Loucy (cell line): ENCODE measurements around the gene JAZF1.

Experiments
- H2AFZ ChIP-seq: fragments of 200-600 bp; sonication (generic); 2 replicates; pipeline ENCODE4 v1.6.0; 2016; ENCODE audit warnings: antibody characterized with exemption, mild to moderate bottlenecking, low read length, moderate library complexity
- H3F3A ChIP-seq: fragments of 200-600 bp; 2 replicates; pipeline ENCODE4 v1.6.0; 2016; ENCODE audit warnings: antibody characterized with exemption, low read depth, mild to moderate bottlenecking
- H3K27me3 ChIP-seq: fragments of 200-600 bp; sonication (generic); 2 replicates; pipeline ENCODE4 v1.6.1; 2014; ENCODE audit warnings: low read length, mild to moderate bottlenecking; ENCODE audit not compliant: insufficient read depth, poor library complexity, severe bottlenecking
- H3K36me3 ChIP-seq: fragments of 200-600 bp; sonication (generic); 2 replicates; pipeline ENCODE4 v1.6.1; 2016; ENCODE audit warnings: low read length; ENCODE audit not compliant: insufficient read depth
- H3K4me1 ChIP-seq: fragments of 200-600 bp; sonication (generic); 2 replicates; pipeline ENCODE4 v1.5.1; 2014; ENCODE audit warnings: low read length, mild to moderate bottlenecking; ENCODE audit not compliant: insufficient read depth, poor library complexity, severe bottlenecking
- H3K4me2 ChIP-seq: fragments of 200-600 bp; sonication (generic); 2 replicates; pipeline ENCODE4 v1.6.0; 2014; ENCODE audit warnings: antibody characterized with exemption, low read length, low read depth, mild to moderate bottlenecking; ENCODE audit not compliant: poor library complexity, severe bottlenecking
- H3K4me3 ChIP-seq: fragments of 200-600 bp; sonication (generic); 2 replicates; pipeline ENCODE4 v1.5.1; 2014; ENCODE audit warnings: low read length, mild to moderate bottlenecking, mixed read lengths; ENCODE audit not compliant: poor library complexity, severe bottlenecking
- H3K79me2 ChIP-seq: fragments of 200-600 bp; sonication (generic); 2 replicates; pipeline ENCODE4 v1.6.1; 2014; ENCODE audit warnings: low read length; ENCODE audit not compliant: insufficient read depth
- H3K9ac ChIP-seq: fragments of 200-600 bp; sonication (generic); 2 replicates; pipeline ENCODE4 v1.6.0; 2014; ENCODE audit warnings: mild to moderate bottlenecking, low read depth, low read length, moderate library complexity; ENCODE audit not compliant: poor library complexity, severe bottlenecking
- H3K9me2 ChIP-seq: fragments of 200-600 bp; sonication (generic); replicated peaks from 2 replicates; pipeline ENCODE4 v1.6.1; 2016; ENCODE audit warnings: low read depth, low read length, mixed read lengths
- H3K9me3 ChIP-seq: fragments of 200-600 bp; sonication (generic); 2 replicates; pipeline ENCODE4 v1.6.1; 2014; ENCODE audit warnings: mild to moderate bottlenecking, antibody characterized with exemption, low read length, low read depth; ENCODE audit not compliant: insufficient read depth
- H4K20me1 ChIP-seq: fragments of 200-600 bp; sonication (generic); 2 replicates; pipeline ENCODE4 v1.6.0; 2014; ENCODE audit warnings: antibody characterized with exemption, low read length, mild to moderate bottlenecking; ENCODE audit not compliant: insufficient read depth, poor library complexity, severe bottlenecking
- CTCF ChIP-seq: fragments of 200-600 bp; sonication (generic); conservative IDR thresholded peaks from 2 replicates; pipeline ENCODE4 v1.5.1; 2014; ENCODE audit warnings: mild to moderate bottlenecking, antibody characterized with exemption, low read length
- EZH2phosphoT487 ChIP-seq: fragments of 200-600 bp; IDR thresholded peaks from 2 replicates; pipeline ENCODE4 v1.6.1; 2018; ENCODE audit warnings: antibody characterized with exemption, mild to moderate bottlenecking, moderate library complexity, borderline replicate concordance

Gene JAZF1

GRCh38 chr7:27976531-27976930, 204.1 kb downstream of the JAZF1 start:
- Histone ChIP-seq H3K9me2 (no peaks in the 10 kb centered on the region), H3K79me2 (no peaks in the 10 kb centered on the region), H3K36me3 (no peaks in the 10 kb centered on the region; the same call in 1 of the 2 replicates), H3K4me3 (no peak overlapping the region), H3F3A (no peaks in the 10 kb centered on the region), H3K4me1 (peaks cover 13% of the 10 kb centered on the region), H4K20me1 (no peaks in the 10 kb centered on the region), H3K9me3 (no peaks in the 10 kb centered on the region; the same call in 1 of the 2 replicates), H3K27me3 (no peaks in the 10 kb centered on the region), H2AFZ (no peak overlapping the region), H3K4me2 (no peak overlapping the region), H3K9ac (no peak overlapping the region)
- TF ChIP-seq CTCF, result no peak

- Histone ChIP-seq H3F3A (no peaks in the 10 kb centered on the region), H3K9me2 (no peaks in the 10 kb centered on the region), H3K79me2 (no peaks in the 10 kb centered on the region), H4K20me1 (no peaks in the 10 kb centered on the region), H3K4me1 (peaks cover 20% of the 10 kb centered on the region), H3K9me3 (no peaks in the 10 kb centered on the region; the same call in 1 of the 2 replicates), H3K4me3 (no peak overlapping the region), H2AFZ (no peak overlapping the region), H3K9ac (no peak overlapping the region), H3K27me3 (no peaks in the 10 kb centered on the region), H3K4me2 (no peak overlapping the region), H3K36me3 (no peaks in the 10 kb centered on the region; the same call in 1 of the 2 replicates)
- no peak for TF ChIP-seq CTCF
- TF ChIP-seq EZH2phosphoT487, result no peak
These were observed 207.0 kb downstream of the JAZF1 start for GRCh38 chr7:27973625-27974024.

GRCh38 chr7:27972276-27972675, 208.3 kb downstream of the JAZF1 start:
- peak overlapping the region; percentile 69 for H3K4me2 ChIP-seq
- no peaks in the 10 kb centered on the region for H3K9me2 ChIP-seq
- H3K9me3 ChIP-seq, result no peaks in the 10 kb centered on the region; the same call in 1 of the 2 replicates
- TF ChIP-seq EZH2phosphoT487 (no peak), CTCF (no peak)
- H3K9ac ChIP-seq, result no peak overlapping the region
- no peaks in the 10 kb centered on the region for H3K79me2 ChIP-seq
- H2AFZ ChIP-seq, result peak overlapping the region; percentile 44; the same call in 1 of the 2 replicates
- peaks cover 25% of the 10 kb centered on the region for H3K4me1 ChIP-seq
- H3K4me3 ChIP-seq, result peak overlapping the region; percentile 53
- H3F3A ChIP-seq, result no peaks in the 10 kb centered on the region
- no peaks in the 10 kb centered on the region for H3K27me3 ChIP-seq
- H3K36me3 ChIP-seq, result no peaks in the 10 kb centered on the region; the same call in 1 of the 2 replicates
- H4K20me1 ChIP-seq, result no peaks in the 10 kb centered on the region
